Caco-2 (cell line): ENCODE data around the gene XPO4. TPM values are rescaled to one million over a fixed set of nuclear protein-coding genes. Genes with fewer than 3 reads are reported as not detected.
"Not testable (repeated sequence)": the region's sequence is repeated elsewhere in the genome, so short reads cannot be mapped to it uniquely, and the experiment has no call there.

Experiments used
- BruUV-seq: library from RNA; stranded (reverse); fragments of 400-500 nt; replicated peaks from 2 replicates; lab custom pipeline; 2021; lab: Mats Ljungman, UMichigan
- CTCF ChIA-PET: fragments of 300-600 bp; sonication (Branson Sonifier 250); formaldehyde crosslinking; loops from one replicate; lab custom pipeline; 2022; ENCODE audit warnings: antibody characterized with exemption; lab: Charles Lee
- POLR2A ChIA-PET: fragments of 300-600 bp; sonication (Branson Sonifier 250); formaldehyde crosslinking; loops from one replicate; lab custom pipeline; 2022; ENCODE audit warnings: antibody characterized with exemption; lab: Charles Lee
- DNase-seq, 2 experiments: peaks; one replicate each; pipeline versions ENCODE4 v3.0.0 to v3.0.0-alpha.2; 2020 to 2022
- H3K27me3 ChIP-seq: replicated peaks from 2 replicates; pipeline ENCODE4 v1.6.0; 2011; ENCODE audit warnings: low read length; ENCODE audit not compliant: control insufficient read depth, insufficient read depth
- H3K36me3 ChIP-seq: 2 replicates; pipeline ENCODE4 v1.5.1; 2011; ENCODE audit warnings: low read length; ENCODE audit not compliant: control insufficient read depth, insufficient read depth
- H3K4me1 ChIP-seq: fragments of 250-450 bp; sonication (Bioruptor Pico); 2 replicates; pipeline ENCODE4 v1.5.1; 2020; ENCODE audit warnings: mild to moderate bottlenecking
- H3K4me3 ChIP-seq: 2 replicates; pipeline ENCODE4 v1.5.1; 2011; ENCODE audit warnings: low read depth, mild to moderate bottlenecking, control low read depth, low read length
- H3K9me3 ChIP-seq: fragments of 250-450 bp; sonication (Bioruptor Pico); 2 replicates; pipeline ENCODE4 v1.5.1; 2020; ENCODE audit warnings: mild to moderate bottlenecking, moderate library complexity
- H3K27ac Mint-ChIP-seq: one replicate; pipeline ENCODE4 v1.8.0; 2022; ENCODE audit warnings: mixed read lengths; ENCODE audit not compliant: unreplicated experiment
- H3K27me3 Mint-ChIP-seq: one replicate; pipeline ENCODE4 v1.8.0; 2022; ENCODE audit warnings: mixed read lengths; ENCODE audit not compliant: insufficient read depth, unreplicated experiment
- H3K36me3 Mint-ChIP-seq: one replicate; pipeline ENCODE4 v1.8.0; 2022; ENCODE audit warnings: mild to moderate bottlenecking, mixed read lengths; ENCODE audit not compliant: insufficient read depth, unreplicated experiment
- H3K4me1 Mint-ChIP-seq: one replicate; pipeline ENCODE4 v1.8.0; 2022; ENCODE audit warnings: low read depth, mixed read lengths; ENCODE audit not compliant: unreplicated experiment
- H3K4me3 Mint-ChIP-seq: one replicate; pipeline ENCODE4 v1.8.0; 2022; ENCODE audit warnings: mild to moderate bottlenecking, moderate library complexity, mixed read lengths; ENCODE audit not compliant: unreplicated experiment
- H3K9me3 Mint-ChIP-seq: one replicate; pipeline ENCODE4 v1.8.0; 2022; ENCODE audit warnings: mixed read lengths; ENCODE audit not compliant: unreplicated experiment
- intact Hi-C: fragments of 100-400 bp; cut with micrococcal nuclease; formaldehyde crosslinking; loops from one replicate; pipeline ENCODE4 v1.10.0; 2022; ENCODE audit not compliant: unreplicated experiment
- total RNA-seq: library from RNA; stranded (reverse); gene quantifications from 2 replicates; pipeline ENCODE4 v1.2.3, GENCODE V29; 2022
- TF ChIP-seq, protein P1 (sequence below), 2 experiments: fragments of 200-600 bp in 1 of 2; IDR thresholded peaks; 1 replicate in 1 of 2; 2 replicates in 1 of 2; pipeline versions ENCODE4 v1.5.1 to v1.8.0; 2011 to 2022; ENCODE audit warnings: antibody characterized with exemption in 1 of 2, control low read depth in 1 of 2, inconsistent platforms in 1 of 2, low read depth in 1 of 2, low read length in 1 of 2, mild to moderate bottlenecking in 1 of 2, moderate library complexity in 1 of 2; ENCODE audit not compliant: insufficient read depth in 1 of 2, severe bottlenecking in 1 of 2, unreplicated experiment in 1 of 2

Gene XPO4
- total RNA-seq, 1 experiment from 2014 or later = 33.3 TPM

DNA sequence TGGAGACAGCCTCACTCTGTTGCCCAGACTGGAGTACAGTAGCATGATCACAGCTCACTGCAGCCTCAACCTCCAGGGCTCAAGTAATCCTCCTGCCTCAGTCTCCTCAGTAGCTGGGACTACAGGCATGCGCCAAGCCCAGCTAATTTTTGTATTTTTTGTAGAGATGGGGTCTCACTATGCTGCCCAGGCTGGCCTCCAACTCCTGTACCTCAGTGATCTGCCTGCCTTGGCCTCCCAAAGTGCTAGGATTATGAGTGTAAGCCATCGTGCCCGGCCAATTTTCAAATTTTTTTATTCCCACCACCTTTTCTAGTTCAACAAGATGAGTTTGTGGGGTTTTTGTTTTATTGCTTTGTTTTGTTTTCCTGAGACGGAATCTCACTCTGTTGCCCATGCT lies 31.7 kb downstream of the XPO4 start:
- H3K36me3 ChIP-seq = no peaks in the 10 kb centered on the region
- H3K4me3 ChIP-seq = no peak overlapping the region
- Mint-ChIP-seq H3K27me3 (no peaks in the 10 kb centered on the region), H3K27ac (no peak overlapping the region), H3K4me1 (peaks cover 14% of the 10 kb centered on the region), H3K9me3 (no peaks in the 10 kb centered on the region), H3K4me3 (no peak overlapping the region), H3K36me3 (peaks cover 8% of the 10 kb centered on the region)
- H3K9me3 ChIP-seq = no peaks in the 10 kb centered on the region
- intact Hi-C loops = no loop called here
- H3K27me3 ChIP-seq = no peaks in the 10 kb centered on the region
- POLR2A ChIA-PET = no interaction called here
- DNase-seq = no peak
- H3K4me1 ChIP-seq = peaks cover 11% of the 10 kb centered on the region; the same call in 1 of the 2 replicates
- TF ChIP-seq, protein P1, sequence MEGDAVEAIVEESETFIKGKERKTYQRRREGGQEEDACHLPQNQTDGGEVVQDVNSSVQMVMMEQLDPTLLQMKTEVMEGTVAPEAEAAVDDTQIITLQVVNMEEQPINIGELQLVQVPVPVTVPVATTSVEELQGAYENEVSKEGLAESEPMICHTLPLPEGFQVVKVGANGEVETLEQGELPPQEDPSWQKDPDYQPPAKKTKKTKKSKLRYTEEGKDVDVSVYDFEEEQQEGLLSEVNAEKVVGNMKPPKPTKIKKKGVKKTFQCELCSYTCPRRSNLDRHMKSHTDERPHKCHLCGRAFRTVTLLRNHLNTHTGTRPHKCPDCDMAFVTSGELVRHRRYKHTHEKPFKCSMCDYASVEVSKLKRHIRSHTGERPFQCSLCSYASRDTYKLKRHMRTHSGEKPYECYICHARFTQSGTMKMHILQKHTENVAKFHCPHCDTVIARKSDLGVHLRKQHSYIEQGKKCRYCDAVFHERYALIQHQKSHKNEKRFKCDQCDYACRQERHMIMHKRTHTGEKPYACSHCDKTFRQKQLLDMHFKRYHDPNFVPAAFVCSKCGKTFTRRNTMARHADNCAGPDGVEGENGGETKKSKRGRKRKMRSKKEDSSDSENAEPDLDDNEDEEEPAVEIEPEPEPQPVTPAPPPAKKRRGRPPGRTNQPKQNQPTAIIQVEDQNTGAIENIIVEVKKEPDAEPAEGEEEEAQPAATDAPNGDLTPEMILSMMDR (IDR thresholded peaks at IDR 0.05; ENCODE audit: insufficient read depth in 1 of 2, low read depth in 1 of 2, low read length in 1 of 2, severe bottlenecking in 1 of 2, unreplicated experiment in 1 of 2) = no peak
- CTCF ChIA-PET = no interaction called here
- no TSS peak for BruUV-seq

DNA sequence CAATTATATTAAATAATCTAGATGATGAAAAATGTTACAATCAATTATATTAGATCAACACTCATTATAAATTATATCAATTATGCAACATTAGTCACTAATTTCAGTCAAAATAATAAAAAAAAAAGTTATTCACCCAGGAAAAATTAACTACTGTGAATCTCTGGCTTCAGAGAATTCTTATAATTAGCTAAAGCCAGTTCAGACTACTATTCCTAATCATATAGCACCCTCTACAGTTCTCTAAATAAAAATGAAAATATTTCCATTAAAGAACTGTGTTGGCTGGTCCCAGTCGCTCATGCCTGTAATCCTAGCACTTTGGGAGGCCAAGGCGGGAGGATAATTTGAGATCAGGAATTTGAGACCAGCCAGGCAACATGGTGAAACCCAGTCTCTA lies 33.0 kb downstream of the XPO4 start:
- DNase-seq = no peak
- Histone ChIP-seq H3K36me3 (no peaks in the 10 kb centered on the region), H3K27me3 (no peaks in the 10 kb centered on the region), H3K4me1 (0 out of 2 replicates have a peak, but pooled peaks cover 5% of the 10 kb centered on the region), H3K4me3 (no peak overlapping the region), H3K9me3 (no peaks in the 10 kb centered on the region)
- Mint-ChIP-seq H3K27ac (no peak overlapping the region), H3K9me3 (no peaks in the 10 kb centered on the region), H3K36me3 (peaks cover 9% of the 10 kb centered on the region), H3K4me1 (peaks cover 7% of the 10 kb centered on the region), H3K27me3 (no peaks in the 10 kb centered on the region), H3K4me3 (no peak overlapping the region)
- TF ChIP-seq, protein P1 (IDR thresholded peaks at IDR 0.05; ENCODE audit: insufficient read depth in 1 of 2, low read depth in 1 of 2, low read length in 1 of 2, severe bottlenecking in 1 of 2, unreplicated experiment in 1 of 2) = peak in 1 of 2 experiments; percentile 16
- CTCF ChIA-PET = interaction anchor here (0.7 to 1.0 kb wide), 2 partner anchors 23 to 387 kb away, joined by 3 read pairs; no protein-coding TSS in a partner anchor
- POLR2A ChIA-PET = no interaction called here
- BruUV-seq = no TSS peak
- intact Hi-C loops = no loop called here

DNA sequence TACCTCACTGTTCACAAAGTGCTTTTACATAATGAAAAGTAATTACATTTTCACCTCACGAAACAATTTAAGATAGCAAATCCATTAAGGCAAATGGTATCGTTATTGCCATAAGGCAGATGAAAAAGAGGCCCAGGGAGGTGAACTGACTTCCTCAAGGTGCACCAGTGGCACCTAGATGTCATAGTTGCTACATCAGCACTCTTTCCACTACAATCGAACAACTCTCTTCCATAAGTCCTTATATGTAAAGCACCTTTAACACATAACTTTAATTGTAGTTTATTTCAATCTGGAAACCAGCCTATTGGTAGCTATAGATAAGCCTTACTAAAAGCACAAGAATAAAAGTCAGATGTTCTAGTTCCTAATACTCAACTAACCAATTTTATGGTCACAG lies 35.1 kb downstream of the XPO4 start:
- H3K9me3 ChIP-seq = no peaks in the 10 kb centered on the region
- peaks cover 6% of the 10 kb centered on the region for H3K4me1 Mint-ChIP-seq
- ChIA-PET CTCF (no interaction called here), POLR2A (no interaction called here)
- BruUV-seq = no TSS peak
- no peaks in the 10 kb centered on the region for H3K27me3 Mint-ChIP-seq
- H3K4me3 Mint-ChIP-seq = no peak overlapping the region
- TF ChIP-seq, protein P1 (IDR thresholded peaks at IDR 0.05; ENCODE audit: insufficient read depth in 1 of 2, low read depth in 1 of 2, low read length in 1 of 2, severe bottlenecking in 1 of 2, unreplicated experiment in 1 of 2) = no peak
- H3K36me3 ChIP-seq = no peaks in the 10 kb centered on the region; the same call in 1 of the 2 replicates
- H3K27ac Mint-ChIP-seq = no peak overlapping the region
- intact Hi-C loops = no loop called here
- H3K4me1 ChIP-seq = 0 out of 2 replicates have a peak, but pooled peaks cover 5% of the 10 kb centered on the region
- H3K9me3 Mint-ChIP-seq = no peaks in the 10 kb centered on the region
- DNase-seq = no peak
- peaks cover 13% of the 10 kb centered on the region for H3K36me3 Mint-ChIP-seq
- no peak overlapping the region for H3K4me3 ChIP-seq
- H3K27me3 ChIP-seq = no peaks in the 10 kb centered on the region

DNA sequence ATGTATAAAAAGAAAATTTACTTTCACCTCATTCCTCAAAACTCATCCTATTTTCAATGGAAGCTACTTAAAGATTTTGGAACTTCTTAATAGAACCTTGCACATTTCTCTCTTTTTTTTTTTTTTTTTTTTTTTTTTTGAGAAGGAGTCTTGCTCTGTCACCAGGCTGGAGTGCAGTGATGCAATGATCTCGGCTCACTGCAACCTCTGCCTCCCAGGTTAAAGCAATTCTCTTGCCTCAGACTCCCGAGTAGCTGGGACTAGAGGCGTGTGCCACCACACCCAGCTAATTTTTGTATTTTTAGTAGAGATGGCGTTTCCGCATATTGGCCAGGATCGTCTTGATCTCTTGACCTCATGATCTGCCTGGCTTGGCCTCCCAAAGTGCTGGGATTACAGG lies 40.9 kb downstream of the XPO4 start:
- H3K4me1 Mint-ChIP-seq, H3K36me3 ChIP-seq, POLR2A ChIA-PET, H3K9me3 ChIP-seq, H3K4me3 Mint-ChIP-seq, H3K9me3 Mint-ChIP-seq, H3K4me3 ChIP-seq, H3K27ac Mint-ChIP-seq, H3K27me3 ChIP-seq, H3K4me1 ChIP-seq, BruUV-seq, DNase-seq, H3K27me3 Mint-ChIP-seq, intact Hi-C loops: not testable (repeated sequence)
- H3K36me3 Mint-ChIP-seq = peaks cover 47% of the 10 kb centered on the region
- CTCF ChIA-PET = interaction anchor here (0.6 to 0.7 kb wide), 2 partner anchors 23 to 63 kb away, joined by 3 to 4 read pairs; no protein-coding TSS in a partner anchor
